ENCODE results near the gene HSPA4L.
A peak's percentile ranks its signal among the peaks of the same experiment; 100 is the strongest.

HSPA4L gene

GRCh38 chr4:127782275-127783025, at the start of gene HSPA4L:
Gene HSPA4L, plus strand, starts transcription at chr4:127782322. Its CDS starts 229 bp downstream, at chr4:127782551.
- peak; percentile 6 for DNase-seq (ENCODE audit: low read depth)

- peak; percentile 43 for DNase-seq (ENCODE audit: low read depth)
Observed at GRCh38 chr4:127732623-127733328, 49.3 kb upstream of the HSPA4L start.

- no peak for DNase-seq (ENCODE audit: low read depth)
Observed at GRCh38 chr4:127734976-127735375, 47.1 kb upstream of the HSPA4L start.

- no peak for DNase-seq (ENCODE audit: low read depth)
Observed at GRCh38 chr4:127737295-127737694, 44.8 kb upstream of the HSPA4L start.

GRCh38 chr4:127741247-127741646, 40.9 kb upstream of the HSPA4L start:
- DNase-seq (ENCODE audit: low read depth) = no peak

GRCh38 chr4:127747883-127748282, 34.2 kb upstream of the HSPA4L start:
- DNase-seq (ENCODE audit: low read depth) = no peak

- DNase-seq (ENCODE audit: low read depth) = no peak
Observed at GRCh38 chr4:127748957-127749356, 33.2 kb upstream of the HSPA4L start.

GRCh38 chr4:127756906-127757305, 25.2 kb upstream of the HSPA4L start:
- DNase-seq (ENCODE audit: low read depth) = no peak

- DNase-seq (ENCODE audit: low read depth) = no peak
Observed at GRCh38 chr4:127759228-127759820, 22.8 kb upstream of the HSPA4L start.

- DNase-seq (ENCODE audit: low read depth) = no peak
Observed at GRCh38 chr4:127759893-127760292, 22.2 kb upstream of the HSPA4L start.

GRCh38 chr4:127771535-127772275, 10.4 kb upstream of the HSPA4L start:
- no peak for DNase-seq (ENCODE audit: low read depth)

- no peak for DNase-seq (ENCODE audit: low read depth)
Observed at GRCh38 chr4:127772769-127773671, 9.1 kb upstream of the HSPA4L start.

GRCh38 chr4:127775843-127776242, 6.3 kb upstream of the HSPA4L start:
- no peak for DNase-seq (ENCODE audit: low read depth)

GRCh38 chr4:127776620-127777019, 5.5 kb upstream of the HSPA4L start:
- no peak for DNase-seq (ENCODE audit: low read depth)

- no peak for DNase-seq (ENCODE audit: low read depth)
Observed at GRCh38 chr4:127777487-127777886, 4.6 kb upstream of the HSPA4L start.

GRCh38 chr4:127778102-127778501, 4.0 kb upstream of the HSPA4L start:
- DNase-seq (ENCODE audit: low read depth) = no peak

- no peak for DNase-seq (ENCODE audit: low read depth)
Observed at GRCh38 chr4:127780598-127780997, 1.5 kb upstream of the HSPA4L start.

GRCh38 chr4:127781300-127782024, 660 bp upstream of the HSPA4L start:
- peak; percentile 33 for DNase-seq (ENCODE audit: low read depth)

- peak; percentile 74 for DNase-seq (ENCODE audit: low read depth)
Observed at GRCh38 chr4:127782025-127782274, 172 bp upstream of the HSPA4L start.

- peak; percentile 24 for DNase-seq (ENCODE audit: low read depth)
Observed at GRCh38 chr4:127783026-127783769, 1.1 kb downstream of the HSPA4L start.

Measured in amniotic epithelial cell (primary cell).